Muscle of arm (tissue), 12 donors: ENCODE results near the gene DEPDC1. TPM values are rescaled to one million over a fixed set of nuclear protein-coding genes. Genes with fewer than 3 reads are reported as not detected.
"Not testable (repeated sequence)": the region's sequence is repeated elsewhere in the genome, so short reads cannot be mapped to it uniquely, and the experiment has no call there.

Experiments used
- DNase-seq: peaks from one replicate; pipeline ENCODE4 v3.0.0-alpha.2; 2013
- polyA plus RNA-seq, 12 donors: library from polyadenylated mRNA; unstranded; fragments of 120-200 nt; gene quantifications; one replicate each; pipeline ENCODE4 v1.2.1, GENCODE V29; 2013; ENCODE audit not compliant: insufficient read length in 12 of 12

DEPDC1 gene
- polyA plus RNA-seq, 12 donors, result 5.5 to 17.5 (median 11.0) TPM; not detected in 1

DNA sequence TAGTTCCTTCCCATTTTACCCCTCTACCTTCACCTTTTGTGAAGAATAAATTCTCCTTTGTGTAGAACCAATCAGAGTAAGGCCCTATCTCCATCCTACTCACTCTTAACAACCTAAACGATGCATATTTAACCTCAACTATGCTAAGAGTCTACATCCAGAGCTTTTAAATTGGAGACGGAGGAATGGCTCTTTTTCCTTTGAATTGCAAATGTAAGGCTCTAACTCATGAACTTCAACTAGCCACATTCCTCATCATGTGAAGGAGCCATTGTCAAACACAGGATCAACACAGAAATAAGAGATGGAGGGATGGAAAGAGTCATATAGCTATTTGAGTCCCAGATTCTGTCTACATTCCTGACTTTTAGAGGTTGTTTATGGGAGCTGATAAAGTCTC, 18.2 kb downstream of the DEPDC1 start:
- DNase-seq, result no peak

DNA sequence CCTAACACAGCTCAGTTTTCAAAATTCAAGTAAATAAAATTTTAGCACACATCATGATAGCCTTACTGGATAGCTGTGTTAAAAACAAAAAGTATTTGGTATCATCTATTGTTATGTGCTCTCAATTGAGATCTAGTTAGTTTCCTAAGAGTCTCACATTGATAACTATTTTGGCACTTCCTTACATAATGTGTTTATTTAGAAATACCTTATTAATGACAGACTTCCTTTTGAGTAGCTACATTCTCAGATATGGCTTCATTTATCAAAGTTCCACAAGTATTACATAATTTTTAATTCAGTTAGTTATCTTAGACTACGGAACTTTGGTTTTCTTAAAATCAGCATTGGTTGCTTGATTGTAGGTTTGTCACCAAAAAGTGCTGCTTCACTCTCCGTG, 20.3 kb downstream of the DEPDC1 start:
- not testable (repeated sequence) for DNase-seq

DNA sequence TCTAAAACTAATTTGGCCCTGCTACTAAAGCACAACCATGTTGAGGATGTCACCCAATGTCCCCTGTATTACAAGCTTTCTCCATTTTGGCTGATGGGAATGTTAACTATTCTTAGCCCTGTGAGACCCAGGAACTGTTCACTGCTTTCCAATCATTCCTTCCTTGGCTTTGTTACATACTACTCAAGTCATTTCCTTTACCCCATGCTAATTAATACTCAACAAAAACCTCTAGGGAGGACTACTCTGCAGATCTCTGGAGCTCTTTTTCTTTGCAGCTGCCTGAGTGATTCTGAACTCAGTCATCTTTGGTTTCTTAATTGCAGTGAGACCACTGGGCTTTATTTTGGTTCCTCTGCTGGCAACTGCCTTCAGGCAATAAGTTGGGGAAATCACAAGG, 23.8 kb downstream of the DEPDC1 start:
- DNase-seq, result no peak

DNA sequence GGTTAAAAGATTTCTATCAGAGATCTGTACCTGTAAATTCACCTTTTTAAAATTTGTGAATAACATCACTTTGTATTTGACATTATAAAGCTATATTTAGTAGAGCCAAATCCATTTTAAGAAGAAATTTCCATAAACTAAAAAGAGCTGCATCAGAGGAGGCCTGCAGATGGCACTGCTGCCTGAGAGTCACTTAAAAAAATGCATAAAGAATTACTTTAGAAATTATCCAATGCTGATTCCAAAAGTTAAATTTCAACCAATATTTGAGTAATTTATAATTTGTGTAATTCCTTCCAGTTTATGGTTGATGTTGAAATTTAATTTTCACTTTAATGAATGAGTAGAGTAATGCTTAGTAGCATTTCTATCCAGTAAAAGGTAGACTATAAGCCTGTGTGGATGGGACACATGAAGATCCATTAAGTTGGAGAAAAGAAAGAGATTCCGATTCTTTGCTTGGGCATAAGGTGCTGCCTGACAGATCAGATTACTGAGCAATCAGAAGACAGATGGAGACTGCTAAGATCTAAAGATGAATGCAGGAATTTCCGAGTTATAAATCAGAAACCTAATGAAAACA, 26.4 kb downstream of the DEPDC1 start:
- DNase-seq, result peak; percentile 20

DNA sequence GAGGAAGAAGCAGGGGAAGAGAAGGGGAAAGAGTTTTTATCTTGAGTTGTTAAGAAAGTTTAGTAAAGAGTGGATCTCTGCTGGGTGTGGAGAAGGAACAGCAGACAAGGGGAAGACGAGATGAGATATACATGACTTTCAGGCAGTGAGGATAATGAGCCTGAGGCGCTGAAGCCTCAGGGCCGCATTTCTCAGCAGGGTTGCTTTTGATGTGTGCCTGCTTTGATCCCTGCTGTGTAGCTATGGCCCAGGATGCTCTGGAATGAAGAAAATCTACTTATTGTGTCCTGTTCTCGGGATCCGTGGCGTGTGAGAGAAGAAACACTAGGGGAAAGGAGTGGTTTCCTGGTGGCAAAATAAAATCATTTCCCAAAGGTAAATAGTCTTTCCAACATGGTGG, 32.0 kb downstream of the DEPDC1 start:
- no peak for DNase-seq

DNA sequence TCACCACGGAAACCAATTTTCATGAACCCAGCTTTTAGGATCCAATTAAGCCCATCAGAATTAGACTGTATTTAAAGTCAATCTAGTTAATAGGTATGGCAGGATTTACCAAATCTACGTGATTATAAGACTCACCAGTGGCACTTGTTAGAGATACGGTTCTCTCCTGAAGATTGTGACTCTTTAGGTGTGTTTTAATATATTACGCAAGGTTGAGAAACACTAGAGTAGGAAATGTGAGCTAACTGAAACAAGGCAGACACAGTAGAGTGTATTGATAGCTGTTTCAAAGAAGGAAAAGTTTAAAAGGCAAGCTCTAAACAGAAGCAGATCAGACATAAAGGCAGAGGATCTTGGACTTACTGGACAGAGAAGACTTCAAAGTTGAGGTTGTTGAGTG, 35.9 kb downstream of the DEPDC1 start:
- no peak for DNase-seq

DNA sequence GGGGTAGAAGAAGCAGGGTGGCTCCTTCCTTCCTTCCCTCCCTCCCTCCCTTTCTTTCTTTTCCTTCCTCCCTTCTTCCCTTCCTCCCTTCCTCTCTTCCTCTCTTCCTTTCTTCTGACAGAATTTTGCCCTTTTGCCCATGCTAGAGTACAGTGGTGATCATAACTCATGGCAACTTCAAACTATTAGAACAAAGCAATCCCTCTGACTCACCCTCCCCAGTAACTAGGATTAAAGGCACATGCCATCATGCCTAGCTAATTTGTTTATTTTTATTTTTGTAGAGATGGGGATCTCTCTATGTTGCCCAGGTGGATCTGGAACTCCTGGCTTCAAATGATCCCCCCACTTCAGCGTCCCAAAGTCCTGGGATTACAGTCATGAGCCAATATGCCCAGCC, 37.1 kb downstream of the DEPDC1 start:
- DNase-seq, result no peak

DNA sequence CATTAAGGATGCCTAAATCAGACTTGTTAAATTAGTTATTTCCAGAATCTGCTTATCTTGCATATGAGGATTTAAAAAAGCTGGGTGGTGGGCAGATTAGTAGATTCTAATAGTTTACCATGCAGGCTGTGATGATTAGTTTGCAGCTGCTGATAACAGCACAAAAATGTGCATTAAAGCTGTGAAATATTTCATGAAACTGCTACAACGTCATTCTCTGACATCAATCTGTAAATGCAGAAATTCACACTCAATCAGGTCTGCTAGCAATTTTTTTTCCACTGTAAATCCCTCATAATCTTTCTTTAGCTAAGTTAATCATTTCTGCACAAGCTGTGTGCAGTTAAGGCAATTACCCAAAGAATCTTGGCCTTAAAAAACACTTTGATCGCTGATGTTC, 37.8 kb downstream of the DEPDC1 start:
- DNase-seq, result no peak

DNA sequence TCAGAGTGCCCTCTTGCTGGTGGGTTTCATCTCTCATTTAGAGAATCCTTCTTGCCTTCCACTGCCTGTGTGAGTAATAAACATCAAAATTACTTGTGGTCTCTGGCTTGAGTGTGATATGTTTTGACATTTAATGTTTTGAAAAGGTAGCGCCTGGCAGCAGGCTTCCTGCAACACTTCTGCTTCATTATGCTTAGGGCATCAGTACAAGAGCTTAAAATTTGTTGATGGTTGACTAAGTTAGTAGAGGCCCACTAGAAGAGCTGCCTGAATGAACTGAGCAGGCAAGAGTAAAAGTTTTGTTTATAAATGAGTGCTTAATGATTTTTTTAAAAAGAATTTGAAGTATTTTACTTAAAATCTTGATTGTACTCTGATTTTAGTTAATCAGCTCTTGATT, 40.7 kb downstream of the DEPDC1 start:
- no peak for DNase-seq

DNA sequence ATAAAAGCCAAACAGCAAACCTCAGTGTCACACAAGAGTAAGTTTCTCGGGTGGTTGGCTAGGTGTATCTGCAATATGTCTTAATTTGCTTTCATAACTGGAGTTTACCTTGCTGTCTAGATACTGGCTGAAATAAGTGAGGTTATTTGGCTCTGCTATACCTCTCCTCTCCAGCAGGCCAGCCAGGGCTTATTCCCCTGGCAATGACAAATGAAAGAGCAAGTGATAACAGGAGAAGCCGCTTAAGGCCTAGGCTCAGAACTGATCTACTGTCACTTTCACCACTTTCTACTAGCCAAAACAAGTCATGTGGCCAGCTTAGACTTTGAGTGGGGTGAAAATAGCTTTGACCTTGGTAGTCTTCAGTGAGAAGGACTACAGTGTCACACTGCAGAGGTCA, 42.3 kb downstream of the DEPDC1 start:
- DNase-seq, result no peak

DNA sequence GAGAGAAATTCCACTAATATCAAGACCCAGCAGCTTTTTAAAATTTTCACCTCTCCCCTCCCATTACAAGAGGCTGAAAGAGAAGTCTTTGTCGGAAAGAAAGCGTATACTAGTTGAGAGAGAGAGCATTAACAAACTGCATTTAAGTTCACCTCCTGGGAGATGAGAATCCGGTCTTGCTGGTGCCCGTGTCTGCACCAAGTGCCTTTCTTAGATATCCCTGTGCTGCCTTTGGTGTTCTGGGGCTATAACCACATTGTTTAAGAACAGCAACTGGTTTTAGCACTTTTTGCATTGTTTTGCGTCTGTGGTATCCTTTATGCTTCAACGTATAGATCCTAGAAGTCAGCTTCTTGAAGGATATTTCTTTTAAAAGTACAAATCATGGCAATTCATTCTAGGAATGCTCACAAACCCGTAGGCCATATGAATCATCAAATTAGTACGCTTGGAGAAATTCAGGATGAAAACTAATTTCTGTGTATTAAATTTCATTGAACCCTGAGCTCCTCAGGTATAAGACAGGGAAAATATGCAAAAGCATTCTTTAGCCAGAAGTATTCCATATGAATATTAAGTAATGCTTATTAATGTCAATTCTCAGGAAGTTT, 43.7 kb downstream of the DEPDC1 start:
- no peak for DNase-seq

DNA sequence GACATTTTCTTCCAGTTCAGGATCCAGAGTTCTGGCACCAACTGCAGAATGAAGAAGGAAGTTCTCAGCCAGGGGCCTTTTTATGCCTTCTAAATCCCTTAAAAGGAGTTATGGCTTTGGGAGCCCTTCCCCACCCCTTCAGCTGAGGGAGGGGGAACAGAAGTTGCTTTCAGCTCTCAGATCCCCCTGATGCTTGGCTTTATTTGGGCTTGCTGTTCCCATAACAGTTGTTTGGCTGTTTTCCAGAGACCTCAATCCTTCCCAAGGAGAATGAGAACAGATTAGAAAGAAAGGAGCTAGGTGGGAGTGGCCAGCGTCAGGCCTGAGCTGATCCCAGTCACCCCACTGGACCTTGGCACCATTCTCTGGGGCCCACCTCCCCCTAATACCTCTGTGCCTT, 47.0 kb downstream of the DEPDC1 start, which contains the start of gene RPE65:
TSS of gene RPE65 (minus strand) at position 54 of the 400 bp plus-strand sequence. CDS start at position 5, 49 bp downstream.
- DNase-seq, result no peak

DNA sequence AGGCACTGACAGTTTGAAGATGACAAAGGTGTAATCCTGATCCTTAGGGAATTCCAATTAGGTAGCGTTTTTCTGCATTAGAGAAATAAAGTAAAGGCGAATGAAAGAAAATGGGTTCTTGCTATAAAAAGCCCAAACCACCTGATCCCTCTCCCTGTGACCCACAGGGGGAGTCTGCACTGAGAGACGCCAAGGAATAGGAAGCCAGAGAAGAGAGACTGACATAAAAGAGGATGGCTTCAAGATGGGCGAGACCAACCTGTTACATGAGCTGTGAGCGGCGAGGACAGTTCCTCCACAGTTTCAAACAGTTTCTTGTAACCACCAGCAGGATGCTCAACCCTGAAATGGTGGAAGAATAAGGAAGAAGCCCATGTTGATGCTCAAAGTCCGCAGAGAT, 48.5 kb downstream of the DEPDC1 start:
- no peak for DNase-seq

DNA sequence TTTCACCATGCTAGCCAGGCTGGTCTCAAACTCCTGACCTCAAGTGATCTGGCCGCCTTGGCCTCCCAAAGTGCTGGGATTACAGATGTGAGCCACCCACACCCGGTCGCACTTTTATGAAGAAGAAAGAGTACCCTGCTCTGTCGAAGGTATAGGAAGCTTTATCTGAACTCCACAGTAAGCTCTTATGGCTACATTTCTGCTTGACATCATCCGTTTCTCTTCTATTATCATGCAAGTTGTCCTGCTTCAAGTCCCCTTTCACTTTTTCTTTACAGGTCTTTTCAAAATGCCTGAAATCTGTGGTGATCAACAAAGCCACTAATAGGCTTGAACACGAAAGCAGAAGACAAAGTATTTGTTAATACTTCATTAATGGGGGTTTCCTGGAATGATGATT, 51.2 kb downstream of the DEPDC1 start:
- DNase-seq, result no peak

DNA sequence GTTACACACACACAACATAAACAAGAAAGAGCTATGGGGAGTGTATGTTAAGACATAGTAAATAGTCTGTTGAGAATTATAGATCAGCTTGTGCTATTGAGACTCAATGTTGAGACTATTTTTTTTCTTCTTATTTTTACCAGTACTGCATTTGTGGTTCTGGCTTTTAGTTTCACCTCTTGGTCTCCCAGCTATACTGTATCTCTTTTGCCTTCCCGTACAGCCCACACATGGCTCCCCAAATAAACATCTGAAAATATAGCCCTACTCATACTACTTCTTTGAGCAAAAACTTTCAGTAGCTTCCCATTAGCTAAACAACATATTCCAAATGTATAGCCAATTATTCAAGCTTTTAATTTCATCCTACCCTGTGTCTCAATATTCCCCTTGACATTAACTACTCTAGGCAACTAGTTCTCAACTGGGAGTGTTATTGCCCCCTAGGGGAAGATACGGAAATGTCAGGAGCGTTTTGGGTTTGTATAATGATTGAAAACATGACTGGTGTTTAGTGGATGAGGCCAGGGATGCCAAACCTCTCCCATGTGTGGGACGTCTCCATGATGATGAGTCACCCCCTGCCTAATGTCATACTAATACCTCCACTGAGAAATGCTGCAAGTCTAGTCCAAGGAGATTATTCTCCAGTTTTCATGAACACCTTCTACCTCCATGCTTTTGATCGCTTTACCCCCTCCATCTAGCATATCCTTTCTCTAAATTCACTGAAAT, 53.9 kb downstream of the DEPDC1 start:
- peak; percentile 5 for DNase-seq

DNA sequence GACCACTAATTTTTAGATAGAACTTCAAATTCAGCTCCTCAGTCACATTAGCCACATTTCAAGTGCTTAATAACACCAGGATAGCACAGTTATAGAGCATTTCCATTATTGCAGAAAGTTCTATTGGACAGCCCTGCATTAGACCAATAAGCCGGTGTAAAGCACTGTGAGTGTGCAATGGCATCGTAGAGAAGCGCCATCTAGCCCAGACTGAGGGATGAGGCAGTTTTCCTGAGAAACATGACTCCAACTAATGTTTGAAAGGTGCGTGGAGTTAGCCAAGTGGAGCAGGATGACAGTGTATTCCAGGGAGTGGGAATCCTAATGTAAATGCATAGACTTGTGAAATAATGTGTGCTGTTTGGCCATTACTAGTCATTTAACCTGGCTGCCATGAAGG, 54.9 kb downstream of the DEPDC1 start:
- no peak for DNase-seq

DNA sequence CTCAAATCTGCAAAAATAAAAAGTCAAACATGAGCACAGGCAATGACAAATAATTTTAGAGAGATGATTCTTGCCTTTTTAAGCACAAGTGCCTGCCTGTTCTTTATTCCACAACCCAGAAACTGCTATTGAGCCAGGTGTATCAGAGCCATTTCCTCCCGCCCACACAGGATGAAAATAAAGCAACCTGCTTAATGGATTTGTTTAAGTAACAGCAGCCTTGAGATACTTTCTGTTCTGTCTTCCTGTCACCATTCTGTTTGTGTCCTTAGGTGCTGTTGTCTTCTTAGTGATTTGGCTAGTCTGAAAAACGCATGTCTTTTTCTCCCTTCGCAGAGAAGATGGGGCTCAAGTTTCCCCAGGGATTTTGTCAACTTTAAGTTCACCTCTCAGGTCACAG, 58.6 kb downstream of the DEPDC1 start:
- DNase-seq, result no peak

DNA sequence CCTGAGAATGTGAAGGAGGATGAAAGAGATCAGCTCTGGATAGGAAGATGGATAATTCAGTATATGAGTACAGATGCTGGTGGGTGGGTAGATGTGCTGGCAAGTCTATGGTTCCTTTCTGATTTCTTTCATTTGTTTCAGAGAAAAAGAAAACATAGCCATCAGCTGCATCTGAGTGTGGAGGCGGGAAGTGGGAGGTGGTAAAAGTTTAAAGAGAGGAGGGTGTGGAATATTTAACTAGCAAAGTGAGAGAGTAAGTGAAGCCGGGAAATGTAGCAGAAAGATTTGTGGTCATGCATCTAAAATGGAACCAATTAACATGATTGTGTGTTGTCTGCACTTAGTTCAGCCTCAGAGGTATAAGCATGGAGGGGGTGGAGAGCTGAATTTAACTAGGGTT, 63.5 kb downstream of the DEPDC1 start:
- DNase-seq, result no peak

DNA sequence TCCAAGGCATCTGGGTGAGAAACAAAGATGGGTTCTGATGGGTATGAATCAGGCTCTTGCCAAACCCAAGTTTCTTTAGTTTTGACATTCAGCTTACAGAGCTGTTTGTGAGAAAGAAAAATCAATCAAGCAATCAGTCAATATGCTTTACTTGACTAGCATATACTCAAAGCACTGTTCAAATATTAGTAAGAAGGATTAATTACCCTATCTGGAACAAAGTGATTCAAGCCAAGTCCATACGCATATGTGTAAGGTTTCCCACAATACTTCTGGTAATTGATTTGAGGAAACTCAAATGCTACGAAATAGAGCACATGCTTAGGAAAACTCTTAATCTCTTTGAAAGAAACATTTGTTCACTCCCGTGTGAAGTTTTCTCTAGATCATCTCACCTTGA, 65.8 kb downstream of the DEPDC1 start:
- DNase-seq, result no peak

DNA sequence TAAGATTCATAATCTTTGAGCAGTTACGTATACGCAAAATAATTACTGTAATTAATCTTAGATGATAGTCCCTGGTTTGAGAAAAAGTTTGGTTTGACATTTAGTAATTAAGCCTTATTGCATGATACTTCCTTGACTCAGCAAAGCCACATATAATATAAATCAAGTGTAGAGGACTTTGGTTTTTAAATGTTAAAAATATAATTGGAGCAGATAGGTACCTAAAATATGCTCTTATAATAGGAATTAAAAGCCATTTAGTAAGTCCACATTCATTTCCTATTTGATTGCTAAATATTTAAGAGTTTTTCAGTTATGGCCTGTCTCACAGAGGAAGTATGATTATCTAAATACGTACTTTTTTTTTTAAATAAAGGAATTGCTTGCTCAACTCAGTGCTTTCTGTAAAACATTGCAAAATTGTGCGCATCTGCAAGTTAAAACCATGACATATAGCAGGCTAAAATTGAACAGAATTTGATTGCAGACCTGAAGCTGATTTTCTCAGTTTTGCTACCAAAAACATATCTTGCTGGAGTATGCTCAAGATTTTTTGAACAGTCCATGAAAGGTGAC, 67.6 kb downstream of the DEPDC1 start:
- DNase-seq, result no peak

DNA sequence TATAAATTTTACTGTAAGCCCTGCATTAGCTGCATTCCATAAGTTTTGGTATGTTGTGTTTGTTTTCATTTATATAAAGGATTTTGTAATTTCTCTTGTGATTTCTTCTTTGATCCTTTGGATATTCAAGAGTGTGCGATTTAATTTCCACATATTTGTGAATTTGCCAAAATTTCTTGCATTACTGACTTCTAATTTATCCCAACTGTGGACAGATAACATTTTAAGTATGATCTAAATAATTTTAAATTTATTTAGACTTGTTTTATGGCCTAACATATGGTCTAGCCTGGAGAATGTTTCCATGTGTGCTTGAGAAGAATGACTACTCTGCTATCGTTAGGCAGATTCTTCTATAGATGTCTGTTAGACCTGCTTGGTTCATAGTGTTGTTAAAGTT, 70.3 kb downstream of the DEPDC1 start:
- no peak for DNase-seq
